HG03565 (cell line): ENCODE measurements around the gene NAALADL2.
"Not testable (repeated sequence)": the region's sequence is repeated elsewhere in the genome, so short reads cannot be mapped to it uniquely, and the experiment has no call there.

Source experiments
- ATAC-seq: cut with Tn5 transposase; IDR thresholded peaks from one replicate; pipeline ENCODE4 v1.9.1; 2021; ENCODE audit warnings: mild to moderate bottlenecking, moderate library complexity; ENCODE audit not compliant: unreplicated experiment

The NAALADL2 gene

DNA sequence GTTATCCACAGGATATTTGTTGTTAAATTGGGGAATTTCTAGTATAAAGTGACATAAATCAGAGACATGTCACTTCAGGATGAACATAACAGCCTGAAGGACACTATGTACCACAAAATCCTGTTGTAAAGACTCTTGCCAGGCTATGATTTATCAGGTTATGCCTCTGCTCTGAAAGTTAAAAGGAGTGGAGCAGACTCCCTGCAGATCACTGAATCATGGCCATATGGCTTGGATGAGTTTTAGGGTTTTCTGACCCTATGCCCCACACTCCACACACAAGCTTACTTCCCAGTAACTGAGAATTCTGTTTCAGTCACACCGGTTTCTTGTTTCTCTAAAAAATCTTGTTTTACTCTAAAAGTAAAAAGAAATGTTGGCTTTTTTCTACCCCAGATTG is 869.4 kb downstream of the NAALADL2 start:
- no peak for ATAC-seq

DNA sequence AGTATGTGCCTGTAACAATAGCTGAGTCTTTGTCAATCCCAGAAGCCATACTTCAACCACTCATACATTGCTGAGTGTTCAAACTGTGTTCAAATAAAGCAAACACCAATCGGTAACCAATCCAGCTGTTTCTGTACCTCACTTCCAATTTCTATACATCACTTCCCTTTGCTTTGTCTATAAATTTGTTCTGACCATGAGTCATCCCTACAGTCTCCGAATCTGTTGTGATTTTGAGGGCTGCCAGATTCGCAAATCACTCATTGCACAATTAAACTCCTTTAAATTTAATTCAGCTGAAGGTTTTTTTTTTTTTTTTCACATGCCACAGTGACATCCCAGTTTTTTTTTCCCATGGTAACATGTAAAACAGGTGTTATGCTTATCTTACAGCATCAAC is 870.3 kb downstream of the NAALADL2 start:
- ATAC-seq, result no peak

DNA sequence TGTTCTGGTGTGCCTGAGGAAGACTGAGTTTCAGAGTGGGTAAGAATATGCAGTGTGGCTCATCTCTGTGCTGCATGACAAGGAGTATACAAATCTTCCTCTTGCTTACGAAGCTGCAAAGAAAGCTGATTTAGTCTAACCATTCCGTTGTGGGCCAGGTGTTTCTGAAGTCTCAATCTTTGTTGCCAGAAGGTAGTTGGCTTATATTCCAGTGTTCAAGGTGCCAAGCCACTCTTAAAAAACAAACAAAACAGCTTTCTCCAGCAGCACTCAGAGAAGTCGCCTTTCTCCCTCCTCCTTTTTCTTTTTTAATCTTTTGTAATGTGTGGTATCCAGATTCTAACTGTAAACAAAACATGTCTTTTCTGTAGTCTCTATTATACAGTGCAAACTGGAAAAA is 872.4 kb downstream of the NAALADL2 start:
- ATAC-seq, result no peak

DNA sequence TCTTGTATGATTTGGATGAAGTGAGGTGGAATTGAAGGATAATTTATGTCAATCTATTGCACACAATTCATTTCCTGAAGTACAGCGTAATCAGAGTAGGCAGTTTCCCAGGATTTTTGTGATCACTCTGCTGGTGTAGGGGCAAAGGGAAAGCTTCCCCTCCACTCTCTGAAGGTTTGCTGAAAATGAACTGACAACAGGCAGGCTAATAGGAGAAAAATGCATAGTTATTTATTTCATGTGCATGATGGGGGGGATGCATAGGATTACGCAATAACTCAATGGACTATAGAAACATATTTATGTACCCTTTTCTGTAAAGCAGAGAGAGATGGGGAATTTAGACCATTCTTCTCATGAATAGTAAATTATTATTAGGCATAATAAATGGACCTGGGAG is 872.9 kb downstream of the NAALADL2 start:
- ATAC-seq, result no peak

DNA sequence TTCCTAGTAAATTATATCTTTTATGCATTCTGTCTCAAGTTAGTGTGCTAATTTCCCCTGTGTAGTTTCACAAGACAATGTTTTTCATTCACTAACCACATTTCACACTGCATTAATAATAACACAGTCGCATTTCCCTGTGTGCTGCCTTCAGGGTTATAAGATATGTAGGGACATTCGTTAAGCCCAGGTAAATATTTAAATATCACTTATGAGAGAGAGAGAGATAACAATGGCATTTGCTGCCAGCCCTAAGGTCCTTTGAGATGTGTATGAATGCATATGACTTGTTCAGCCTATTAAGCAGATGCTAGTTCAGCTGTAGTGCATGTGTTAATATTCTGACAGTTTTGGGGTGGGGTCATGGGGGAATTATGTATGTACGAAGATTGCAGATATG is 876.7 kb downstream of the NAALADL2 start:
- ATAC-seq, result no peak

DNA sequence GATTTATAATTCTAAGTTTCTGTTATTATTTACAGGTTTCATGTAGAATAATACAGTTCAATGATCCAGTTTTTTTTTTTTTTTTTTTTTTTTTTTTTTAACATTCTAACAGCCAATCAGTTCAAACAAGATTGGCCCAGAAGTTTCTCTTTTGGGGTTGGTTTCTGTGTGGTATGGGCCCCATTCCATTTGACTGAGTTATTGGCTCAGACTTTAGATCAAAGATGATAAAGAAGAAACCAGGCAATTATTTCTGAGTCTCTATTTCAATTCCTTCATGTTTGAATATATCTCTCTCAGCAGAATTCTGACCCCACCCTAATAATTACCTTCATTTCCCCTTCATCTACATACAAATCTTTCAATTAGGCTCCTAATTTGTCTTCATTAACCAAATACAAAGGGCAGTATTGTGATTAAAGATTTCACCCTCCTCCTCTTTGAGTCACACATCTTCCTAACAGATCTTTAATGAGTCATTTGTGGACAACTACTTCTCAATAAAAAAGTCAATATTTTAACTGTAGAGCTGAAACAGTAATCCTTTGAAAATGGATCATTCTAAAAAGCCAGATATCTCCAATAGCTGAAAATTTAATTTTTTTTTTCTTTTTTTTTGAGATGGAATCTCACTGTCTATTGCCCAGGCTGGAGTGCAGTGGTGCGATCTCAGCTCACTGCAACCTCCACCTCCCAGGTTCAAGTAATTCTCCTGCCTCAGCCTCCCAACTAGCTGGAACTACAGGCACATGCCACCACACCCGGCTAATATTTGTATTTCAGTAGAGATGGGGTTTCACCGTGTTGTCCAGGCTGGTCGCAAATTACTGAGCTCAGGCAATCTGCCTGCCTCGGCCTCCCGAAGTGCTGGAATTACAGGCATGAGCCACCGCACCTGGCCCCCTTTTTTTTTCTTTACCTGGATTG is 878.8 kb downstream of the NAALADL2 start:
- ATAC-seq, result no peak

DNA sequence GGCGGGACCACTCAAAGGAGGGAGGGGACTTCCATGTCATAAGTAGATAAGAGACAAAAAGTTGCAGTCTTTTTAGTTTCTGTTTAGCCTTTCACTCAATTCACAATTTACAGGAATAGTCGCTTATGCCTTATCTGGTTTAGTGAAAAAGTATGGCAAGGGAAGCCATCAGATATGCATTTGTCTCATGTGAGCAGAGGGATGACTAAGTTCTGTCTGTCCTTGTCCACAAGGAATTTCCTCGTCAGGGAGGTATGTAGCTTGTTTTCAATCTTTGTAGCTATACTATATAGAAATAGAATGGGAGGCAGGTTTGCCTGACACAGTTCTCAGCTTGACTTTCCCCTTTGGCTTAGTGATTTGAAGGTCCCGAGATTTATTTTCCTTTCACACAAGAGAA is 882.8 kb downstream of the NAALADL2 start:
- ATAC-seq, result no peak

DNA sequence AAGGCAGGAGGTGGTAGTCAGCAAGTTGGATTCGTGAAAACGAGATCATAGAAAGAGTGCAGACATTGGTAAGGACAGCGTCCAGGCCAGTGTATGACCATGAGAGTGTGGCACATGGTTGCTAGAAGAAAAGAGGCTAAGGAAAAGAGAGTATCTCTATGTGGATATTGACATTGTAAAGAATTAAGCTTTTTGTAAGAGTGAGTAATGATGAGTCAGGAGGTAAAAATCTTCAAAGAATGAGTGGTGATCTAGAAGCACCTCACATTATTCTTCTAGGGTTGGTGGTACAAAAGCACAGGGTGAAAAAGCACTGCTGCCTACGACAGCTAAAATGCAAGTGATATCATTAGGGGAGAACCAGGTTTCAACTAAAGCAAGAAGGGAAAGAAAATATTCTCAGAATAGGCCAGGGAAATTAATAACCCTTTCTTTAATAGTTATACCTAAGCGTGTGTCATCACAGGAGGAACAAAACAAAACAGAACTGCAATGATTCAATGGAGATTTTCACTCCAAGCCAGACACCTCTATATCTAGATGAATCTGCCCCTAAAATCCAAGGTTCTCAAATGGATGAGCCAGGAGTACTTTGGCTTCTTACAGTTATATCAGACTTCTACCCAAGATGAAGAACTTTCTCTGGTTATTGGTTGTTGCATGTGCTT is 884.7 kb downstream of the NAALADL2 start:
- no peak for ATAC-seq

DNA sequence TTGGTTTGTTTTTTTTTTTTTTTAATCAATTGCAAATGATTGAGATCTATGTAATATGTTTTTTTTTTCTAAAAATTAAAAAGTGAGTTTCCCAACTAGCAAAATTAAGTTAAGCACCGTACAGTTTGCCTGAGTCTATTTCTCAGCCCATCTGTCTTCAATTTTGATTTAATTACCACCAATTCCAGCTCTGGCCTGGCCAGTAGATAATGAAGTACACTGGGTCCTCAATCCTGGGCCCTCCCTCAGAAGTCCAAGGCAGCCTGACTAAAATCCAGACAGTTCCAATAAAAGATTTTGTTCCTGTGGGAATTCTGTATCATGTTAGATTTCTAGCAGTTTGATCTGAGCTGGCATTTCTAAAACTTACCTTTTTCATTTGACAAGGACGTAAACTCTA is 887.2 kb downstream of the NAALADL2 start:
- ATAC-seq, result no peak

DNA sequence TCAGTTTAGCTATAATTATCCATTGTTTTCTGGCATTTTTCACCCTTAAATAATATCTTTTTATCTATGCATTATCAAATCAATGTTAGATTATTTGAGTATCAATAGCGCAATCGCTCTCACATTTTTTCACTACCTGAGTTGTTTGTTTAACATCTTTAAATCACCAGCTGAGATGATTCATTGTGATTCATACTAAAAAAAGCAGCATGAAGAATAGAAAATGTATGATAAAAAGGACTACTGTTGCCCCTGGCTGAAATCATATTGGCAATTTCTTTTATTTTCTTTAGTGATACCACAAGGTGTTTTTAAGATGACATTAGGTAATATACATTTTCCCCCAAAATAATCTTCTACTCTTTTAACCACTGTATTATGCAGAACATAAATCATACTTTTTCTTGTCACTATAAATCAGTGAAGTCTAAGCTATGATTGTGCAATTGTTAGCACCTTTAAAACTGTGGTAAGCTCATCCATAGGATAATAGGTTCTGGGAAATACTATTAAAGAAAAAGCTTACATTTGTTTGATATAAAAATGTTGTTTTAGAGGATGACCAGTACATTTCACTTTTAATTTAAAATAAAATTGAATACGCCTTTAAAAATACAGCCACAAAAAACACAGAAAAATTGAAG is 889.1 kb downstream of the NAALADL2 start:
- ATAC-seq, result no peak

DNA sequence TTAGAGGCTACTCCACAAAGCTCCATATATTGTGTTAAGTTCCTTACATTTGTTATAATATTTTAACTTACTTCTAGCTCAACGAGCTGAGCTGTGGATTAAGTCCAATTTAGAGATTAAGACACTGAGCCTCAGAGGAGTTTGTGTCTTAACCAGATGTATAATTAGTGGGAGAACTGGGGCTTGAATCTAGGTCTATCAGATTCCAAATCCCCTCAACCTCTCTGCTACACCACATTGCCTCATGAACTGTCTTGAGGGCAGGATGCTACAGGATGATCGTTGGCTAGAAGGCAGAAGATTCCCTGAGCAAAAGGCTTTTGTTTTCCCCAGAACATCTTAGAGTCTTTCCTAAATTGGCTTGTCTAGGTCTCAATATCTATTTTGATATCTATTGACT is 890.8 kb downstream of the NAALADL2 start:
- no peak for ATAC-seq

DNA sequence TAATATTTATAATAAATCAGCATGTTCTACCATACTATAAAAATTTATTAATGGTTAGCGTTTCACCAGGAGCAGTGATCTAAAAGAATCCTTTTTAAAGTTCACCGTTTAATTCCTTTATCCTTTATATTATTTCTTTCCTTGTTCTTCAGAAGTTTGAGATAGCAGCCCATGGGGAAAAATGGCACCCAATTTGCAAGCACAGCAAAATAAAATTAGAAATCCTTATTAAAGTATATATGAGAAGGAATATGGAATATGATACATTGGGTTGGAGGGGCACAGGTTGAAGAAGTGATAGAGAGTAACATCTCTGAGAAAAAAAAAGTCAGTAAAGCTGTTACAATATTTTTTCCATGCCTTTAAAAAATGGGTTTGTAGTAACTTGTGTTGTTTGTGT is 892.0 kb downstream of the NAALADL2 start:
- ATAC-seq, result no peak

DNA sequence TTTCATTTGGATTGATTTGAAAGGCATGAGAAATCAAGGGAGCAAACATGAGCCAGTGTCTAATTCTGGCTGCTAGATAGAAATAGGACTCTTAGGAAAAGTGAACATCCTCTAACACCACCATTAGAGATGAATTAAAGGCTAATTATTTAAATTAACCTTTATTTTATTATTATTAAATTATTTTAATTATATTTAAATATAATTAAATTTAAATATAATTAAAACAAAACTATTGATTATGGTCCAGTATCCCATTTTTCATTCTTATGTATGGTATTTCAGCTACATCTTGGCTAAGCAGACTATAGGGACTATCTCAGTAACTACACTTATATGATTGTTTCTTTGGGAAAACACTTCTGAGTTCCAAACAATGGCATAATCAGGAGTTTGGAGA is 904.8 kb downstream of the NAALADL2 start:
- no peak for ATAC-seq

DNA sequence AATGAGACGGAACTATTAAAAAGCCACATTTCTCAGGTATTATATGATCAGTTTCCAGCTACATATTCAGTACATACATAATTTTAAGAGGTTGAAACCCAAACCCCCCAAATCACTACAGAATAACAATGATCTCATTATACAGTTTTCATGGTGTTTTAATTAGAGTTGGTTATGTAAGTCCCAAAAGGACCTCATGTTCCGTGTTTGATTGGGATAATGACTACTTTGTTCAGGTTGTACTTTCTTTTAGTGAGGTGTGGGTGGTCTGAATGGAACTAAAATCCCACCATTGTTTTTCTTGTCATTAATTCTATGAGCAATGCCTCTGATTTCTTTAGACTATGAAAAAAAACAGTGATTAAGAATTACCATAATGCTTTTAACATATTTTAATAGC is 905.6 kb downstream of the NAALADL2 start:
- no peak for ATAC-seq

DNA sequence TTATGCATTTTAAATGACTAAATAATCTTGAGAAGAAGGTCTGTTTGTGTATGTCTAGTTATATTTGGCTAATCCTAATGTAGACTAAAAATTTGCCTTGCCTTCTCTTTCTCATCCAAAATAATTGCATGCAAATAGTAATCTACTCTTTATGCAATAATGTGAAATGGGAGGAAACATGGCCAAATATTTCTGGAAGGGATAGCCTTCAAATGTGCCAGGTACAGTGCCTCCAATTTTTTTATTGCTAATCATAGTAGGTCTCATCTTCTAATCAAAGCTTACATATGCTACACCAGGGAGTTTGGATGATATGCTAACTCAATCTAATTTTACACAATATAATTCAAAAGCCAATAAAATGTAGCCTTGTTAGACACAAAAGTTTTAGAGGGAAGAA is 911.3 kb downstream of the NAALADL2 start:
- no peak for ATAC-seq

DNA sequence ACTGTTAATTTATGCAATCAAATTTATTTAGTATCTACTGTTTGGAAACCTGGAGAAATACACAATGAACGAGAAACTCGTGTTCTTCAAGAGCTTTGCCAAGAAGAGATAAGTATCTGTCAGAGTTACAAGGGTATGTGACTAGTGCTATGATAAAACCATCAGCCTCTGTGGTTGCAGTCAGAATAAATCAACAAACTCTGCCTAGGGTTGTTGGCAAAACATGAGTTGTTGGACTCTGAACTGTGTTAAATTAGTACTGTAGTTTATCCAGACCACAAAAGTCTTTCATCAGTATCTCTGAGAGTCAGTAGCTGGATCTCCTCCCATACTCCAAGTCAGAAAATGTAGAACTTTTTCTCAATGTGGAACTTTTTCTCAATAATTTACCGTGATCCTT is 918.4 kb downstream of the NAALADL2 start:
- no peak for ATAC-seq

DNA sequence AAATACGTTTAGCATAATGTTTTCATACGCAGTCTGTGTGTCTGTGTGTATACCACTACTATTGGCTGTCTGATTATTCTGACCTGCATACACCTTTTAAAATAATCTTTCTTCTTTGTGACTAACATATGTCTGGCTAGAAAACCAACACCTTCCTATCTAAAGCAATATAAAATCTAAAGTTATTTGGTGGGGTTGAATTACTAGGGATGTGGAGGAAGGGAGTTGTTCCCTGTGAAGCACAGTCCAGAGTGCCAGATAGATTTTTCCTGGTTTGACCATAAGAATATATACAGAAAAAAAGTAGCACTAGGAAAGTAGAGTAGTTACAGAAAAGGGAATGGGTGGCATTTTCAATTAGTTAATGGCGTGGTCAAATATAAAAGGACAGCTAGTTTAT is 918.8 kb downstream of the NAALADL2 start:
- no peak for ATAC-seq

DNA sequence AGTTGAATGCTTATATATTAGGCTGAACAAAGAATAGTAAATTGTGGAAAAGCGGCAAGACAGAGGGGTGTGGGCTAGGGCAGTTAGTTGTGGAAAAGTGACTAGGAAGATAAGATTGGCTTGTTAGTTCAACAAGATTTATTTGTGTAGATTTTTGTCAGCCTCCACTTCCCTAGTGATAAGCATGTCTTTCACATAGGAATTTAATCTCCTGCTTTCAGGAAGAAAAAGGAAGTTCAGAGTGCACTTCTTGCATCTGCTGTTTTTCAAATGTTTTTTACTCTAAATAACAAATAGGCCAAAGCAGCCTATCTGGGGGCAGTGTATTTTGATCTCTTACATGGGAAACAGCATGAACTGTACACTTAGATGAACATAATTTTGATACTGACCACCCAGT is 919.9 kb downstream of the NAALADL2 start:
- no peak for ATAC-seq

DNA sequence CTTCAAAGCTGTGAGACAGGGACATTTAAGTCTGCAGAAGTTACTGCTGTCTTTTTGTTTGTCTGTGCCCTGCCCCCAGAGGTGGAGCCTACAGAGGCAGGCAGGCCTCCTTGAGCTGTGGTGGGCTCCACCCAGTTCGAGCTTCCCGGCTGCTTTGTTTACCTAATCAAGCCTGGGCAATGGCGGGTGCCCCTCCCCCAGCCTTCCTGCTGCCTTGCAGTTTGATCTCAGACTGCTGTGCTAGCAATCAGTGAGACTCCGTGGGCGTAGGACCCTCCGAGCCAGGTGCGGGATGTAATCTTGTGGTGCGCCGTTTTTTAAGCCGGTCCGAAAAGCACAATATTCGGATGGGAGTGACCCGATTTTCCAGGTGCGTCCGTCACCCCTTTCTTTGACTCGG is 928.0 kb downstream of the NAALADL2 start:
- not testable (repeated sequence) for ATAC-seq

DNA sequence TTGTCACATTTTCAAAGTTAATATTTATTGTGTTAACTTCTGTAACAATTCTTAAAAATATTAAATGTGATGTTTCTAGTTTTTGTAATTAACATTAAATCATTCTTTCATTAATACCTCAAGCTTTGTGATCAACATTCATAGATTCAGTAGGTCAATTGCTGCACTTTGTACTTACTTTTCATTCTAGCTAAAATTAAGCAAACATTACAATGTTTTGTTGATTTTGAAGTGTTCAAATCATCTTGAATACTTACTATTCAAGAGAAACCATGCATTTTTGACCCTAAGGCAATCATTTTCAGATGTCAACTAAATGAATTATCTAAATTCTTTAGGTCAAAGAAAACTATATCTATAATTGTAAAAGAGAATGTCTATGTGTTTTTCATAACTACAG is 933.1 kb downstream of the NAALADL2 start:
- ATAC-seq, result no peak

DNA sequence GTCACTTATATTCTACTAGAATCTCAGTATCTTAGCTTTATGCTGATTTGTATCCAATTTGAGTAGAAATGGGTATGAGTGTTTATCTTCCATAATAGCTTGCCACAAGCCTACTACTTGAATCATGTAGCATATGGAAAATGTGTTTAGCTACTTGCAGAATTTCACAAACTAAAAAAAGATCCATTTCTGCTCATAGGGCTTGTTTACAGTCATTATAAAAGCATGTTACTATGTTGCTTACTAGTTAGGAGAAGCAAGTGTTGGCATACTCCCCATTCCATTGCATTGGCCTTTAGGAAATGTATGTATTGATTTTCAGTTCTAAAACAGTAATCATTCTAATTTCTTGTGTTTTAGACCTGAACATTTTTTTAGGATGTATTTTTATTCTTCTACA is 939.2 kb downstream of the NAALADL2 start:
- no peak for ATAC-seq

DNA sequence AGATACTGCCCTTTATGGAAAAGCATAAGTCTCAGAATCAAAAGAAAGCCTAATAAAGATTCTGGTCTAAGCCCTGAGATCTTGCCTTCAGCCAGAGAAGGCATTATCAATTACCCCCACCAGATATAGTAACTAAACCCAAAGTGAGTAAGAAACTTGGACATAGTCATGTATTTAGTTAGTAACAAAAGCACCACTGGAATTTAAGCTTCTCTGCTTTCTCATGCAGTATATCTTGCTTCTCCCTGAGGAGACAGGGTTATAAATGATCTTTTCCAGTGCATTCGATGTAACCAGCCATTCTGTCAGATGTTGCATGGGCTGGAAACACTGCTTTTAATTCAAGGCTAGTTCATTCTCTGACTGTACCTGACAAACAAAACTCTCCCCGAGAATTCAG is 946.7 kb downstream of the NAALADL2 start:
- no peak for ATAC-seq
